Measurements from ENCODE around the gene SH2B3. TPM values are rescaled to one million over a fixed set of nuclear protein-coding genes. Genes with fewer than 3 reads are reported as not detected.

Gene SH2B3
- total and polyA plus RNA-seq, 2 of the 13 experiments (the other 11 are each of a cell fraction or from before 2014, with no cell fraction given): 6.8 to 6.9 TPM

DNA sequence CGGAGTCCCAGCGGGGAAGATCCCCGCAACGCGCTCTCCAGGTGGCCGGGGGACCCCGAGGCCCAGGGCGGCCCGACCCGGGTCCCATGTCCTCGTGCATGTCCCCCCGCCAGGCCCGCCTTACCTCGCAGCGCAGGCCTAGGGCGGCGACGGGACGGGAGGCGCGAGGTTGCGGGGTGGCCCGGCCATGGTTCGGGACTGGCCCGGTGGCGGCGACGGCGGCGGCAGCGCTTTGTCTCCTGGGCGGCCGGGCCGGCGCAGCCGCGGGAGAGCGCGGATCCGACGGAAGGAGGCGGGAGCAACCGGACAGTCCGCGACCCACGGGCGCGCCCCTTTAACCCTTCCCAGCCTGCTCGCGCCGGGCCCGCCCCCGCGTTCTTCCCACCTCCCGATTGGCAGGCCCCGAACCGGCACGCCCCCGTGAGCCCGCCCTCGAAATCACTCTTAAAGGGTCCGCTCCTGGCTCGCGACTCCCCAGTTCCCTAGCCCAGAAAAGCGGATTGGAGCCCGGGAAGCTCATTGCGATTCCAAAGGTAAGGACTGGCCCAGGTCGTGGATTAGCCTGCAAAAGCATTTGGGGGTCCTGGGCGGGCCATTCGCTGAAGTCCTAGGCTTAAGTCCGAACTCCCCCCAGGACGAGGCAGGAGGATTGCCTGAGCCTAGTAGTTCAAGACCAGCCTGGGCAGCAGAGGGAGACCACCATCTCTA is 36.8 kb upstream of the SH2B3 start, which contains the start of gene PHETA1 (continued):
- TF ChIP-seq, protein P1, sequence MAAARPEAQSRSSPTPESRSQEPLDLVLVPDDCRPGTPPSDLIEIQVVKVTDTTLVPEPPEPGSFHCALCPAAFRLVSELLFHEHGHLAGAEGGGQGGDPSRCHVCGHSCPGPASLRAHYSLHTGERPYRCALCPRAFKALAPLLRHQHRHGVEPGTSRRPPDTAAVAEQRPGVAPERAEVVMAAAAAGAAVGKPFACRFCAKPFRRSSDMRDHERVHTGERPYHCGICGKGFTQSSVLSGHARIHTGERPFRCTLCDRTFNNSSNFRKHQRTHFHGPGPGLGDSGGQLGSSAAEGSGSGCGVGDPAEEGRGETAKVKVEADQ (CRISPR knock-in tag; IDR thresholded peaks at IDR 0.05; ENCODE audit: borderline replicate concordance): 0 out of 2 replicates have a peak, but pooled peaks have one; percentile 55
- TF ChIP-seq, protein P2, sequence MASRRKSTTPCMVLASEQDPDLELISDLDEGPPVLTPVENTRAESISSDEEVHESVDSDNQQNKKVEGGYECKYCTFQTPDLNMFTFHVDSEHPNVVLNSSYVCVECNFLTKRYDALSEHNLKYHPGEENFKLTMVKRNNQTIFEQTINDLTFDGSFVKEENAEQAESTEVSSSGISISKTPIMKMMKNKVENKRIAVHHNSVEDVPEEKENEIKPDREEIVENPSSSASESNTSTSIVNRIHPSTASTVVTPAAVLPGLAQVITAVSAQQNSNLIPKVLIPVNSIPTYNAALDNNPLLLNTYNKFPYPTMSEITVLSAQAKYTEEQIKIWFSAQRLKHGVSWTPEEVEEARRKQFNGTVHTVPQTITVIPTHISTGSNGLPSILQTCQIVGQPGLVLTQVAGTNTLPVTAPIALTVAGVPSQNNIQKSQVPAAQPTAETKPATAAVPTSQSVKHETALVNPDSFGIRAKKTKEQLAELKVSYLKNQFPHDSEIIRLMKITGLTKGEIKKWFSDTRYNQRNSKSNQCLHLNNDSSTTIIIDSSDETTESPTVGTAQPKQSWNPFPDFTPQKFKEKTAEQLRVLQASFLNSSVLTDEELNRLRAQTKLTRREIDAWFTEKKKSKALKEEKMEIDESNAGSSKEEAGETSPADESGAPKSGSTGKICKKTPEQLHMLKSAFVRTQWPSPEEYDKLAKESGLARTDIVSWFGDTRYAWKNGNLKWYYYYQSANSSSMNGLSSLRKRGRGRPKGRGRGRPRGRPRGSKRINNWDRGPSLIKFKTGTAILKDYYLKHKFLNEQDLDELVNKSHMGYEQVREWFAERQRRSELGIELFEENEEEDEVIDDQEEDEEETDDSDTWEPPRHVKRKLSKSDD (CRISPR knock-in tag; IDR thresholded peaks at IDR 0.05; ENCODE audit: low read depth): 0 out of 2 replicates have a peak, but pooled peaks have one; percentile 30
- no peak for TF ChIP-seq ZNF263 (CRISPR knock-in tag; IDR thresholded peaks at IDR 0.05)
- TF ChIP-seq TMF1 (CRISPR knock-in tag; IDR thresholded peaks at IDR 0.05; ENCODE audit: low read depth): no peak
- TF ChIP-seq ZFP37 (CRISPR knock-in tag; IDR thresholded peaks at IDR 0.05; ENCODE audit: borderline replicate concordance): no peak
- TF ChIP-seq, protein P3, sequence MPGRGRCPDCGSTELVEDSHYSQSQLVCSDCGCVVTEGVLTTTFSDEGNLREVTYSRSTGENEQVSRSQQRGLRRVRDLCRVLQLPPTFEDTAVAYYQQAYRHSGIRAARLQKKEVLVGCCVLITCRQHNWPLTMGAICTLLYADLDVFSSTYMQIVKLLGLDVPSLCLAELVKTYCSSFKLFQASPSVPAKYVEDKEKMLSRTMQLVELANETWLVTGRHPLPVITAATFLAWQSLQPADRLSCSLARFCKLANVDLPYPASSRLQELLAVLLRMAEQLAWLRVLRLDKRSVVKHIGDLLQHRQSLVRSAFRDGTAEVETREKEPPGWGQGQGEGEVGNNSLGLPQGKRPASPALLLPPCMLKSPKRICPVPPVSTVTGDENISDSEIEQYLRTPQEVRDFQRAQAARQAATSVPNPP (CRISPR knock-in tag; IDR thresholded peaks at IDR 0.05): no peak
- TF ChIP-seq ZNF775 (CRISPR knock-in tag; IDR thresholded peaks at IDR 0.05; ENCODE audit: borderline replicate concordance): no peak
- TF ChIP-seq, protein P4, sequence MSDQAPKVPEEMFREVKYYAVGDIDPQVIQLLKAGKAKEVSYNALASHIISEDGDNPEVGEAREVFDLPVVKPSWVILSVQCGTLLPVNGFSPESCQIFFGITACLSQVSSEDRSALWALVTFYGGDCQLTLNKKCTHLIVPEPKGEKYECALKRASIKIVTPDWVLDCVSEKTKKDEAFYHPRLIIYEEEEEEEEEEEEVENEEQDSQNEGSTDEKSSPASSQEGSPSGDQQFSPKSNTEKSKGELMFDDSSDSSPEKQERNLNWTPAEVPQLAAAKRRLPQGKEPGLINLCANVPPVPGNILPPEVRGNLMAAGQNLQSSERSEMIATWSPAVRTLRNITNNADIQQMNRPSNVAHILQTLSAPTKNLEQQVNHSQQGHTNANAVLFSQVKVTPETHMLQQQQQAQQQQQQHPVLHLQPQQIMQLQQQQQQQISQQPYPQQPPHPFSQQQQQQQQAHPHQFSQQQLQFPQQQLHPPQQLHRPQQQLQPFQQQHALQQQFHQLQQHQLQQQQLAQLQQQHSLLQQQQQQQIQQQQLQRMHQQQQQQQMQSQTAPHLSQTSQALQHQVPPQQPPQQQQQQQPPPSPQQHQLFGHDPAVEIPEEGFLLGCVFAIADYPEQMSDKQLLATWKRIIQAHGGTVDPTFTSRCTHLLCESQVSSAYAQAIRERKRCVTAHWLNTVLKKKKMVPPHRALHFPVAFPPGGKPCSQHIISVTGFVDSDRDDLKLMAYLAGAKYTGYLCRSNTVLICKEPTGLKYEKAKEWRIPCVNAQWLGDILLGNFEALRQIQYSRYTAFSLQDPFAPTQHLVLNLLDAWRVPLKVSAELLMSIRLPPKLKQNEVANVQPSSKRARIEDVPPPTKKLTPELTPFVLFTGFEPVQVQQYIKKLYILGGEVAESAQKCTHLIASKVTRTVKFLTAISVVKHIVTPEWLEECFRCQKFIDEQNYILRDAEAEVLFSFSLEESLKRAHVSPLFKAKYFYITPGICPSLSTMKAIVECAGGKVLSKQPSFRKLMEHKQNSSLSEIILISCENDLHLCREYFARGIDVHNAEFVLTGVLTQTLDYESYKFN (CRISPR knock-in tag; conservative IDR thresholded peaks at IDR 0.05): peak; percentile 56
- TF ChIP-seq, protein P5, sequence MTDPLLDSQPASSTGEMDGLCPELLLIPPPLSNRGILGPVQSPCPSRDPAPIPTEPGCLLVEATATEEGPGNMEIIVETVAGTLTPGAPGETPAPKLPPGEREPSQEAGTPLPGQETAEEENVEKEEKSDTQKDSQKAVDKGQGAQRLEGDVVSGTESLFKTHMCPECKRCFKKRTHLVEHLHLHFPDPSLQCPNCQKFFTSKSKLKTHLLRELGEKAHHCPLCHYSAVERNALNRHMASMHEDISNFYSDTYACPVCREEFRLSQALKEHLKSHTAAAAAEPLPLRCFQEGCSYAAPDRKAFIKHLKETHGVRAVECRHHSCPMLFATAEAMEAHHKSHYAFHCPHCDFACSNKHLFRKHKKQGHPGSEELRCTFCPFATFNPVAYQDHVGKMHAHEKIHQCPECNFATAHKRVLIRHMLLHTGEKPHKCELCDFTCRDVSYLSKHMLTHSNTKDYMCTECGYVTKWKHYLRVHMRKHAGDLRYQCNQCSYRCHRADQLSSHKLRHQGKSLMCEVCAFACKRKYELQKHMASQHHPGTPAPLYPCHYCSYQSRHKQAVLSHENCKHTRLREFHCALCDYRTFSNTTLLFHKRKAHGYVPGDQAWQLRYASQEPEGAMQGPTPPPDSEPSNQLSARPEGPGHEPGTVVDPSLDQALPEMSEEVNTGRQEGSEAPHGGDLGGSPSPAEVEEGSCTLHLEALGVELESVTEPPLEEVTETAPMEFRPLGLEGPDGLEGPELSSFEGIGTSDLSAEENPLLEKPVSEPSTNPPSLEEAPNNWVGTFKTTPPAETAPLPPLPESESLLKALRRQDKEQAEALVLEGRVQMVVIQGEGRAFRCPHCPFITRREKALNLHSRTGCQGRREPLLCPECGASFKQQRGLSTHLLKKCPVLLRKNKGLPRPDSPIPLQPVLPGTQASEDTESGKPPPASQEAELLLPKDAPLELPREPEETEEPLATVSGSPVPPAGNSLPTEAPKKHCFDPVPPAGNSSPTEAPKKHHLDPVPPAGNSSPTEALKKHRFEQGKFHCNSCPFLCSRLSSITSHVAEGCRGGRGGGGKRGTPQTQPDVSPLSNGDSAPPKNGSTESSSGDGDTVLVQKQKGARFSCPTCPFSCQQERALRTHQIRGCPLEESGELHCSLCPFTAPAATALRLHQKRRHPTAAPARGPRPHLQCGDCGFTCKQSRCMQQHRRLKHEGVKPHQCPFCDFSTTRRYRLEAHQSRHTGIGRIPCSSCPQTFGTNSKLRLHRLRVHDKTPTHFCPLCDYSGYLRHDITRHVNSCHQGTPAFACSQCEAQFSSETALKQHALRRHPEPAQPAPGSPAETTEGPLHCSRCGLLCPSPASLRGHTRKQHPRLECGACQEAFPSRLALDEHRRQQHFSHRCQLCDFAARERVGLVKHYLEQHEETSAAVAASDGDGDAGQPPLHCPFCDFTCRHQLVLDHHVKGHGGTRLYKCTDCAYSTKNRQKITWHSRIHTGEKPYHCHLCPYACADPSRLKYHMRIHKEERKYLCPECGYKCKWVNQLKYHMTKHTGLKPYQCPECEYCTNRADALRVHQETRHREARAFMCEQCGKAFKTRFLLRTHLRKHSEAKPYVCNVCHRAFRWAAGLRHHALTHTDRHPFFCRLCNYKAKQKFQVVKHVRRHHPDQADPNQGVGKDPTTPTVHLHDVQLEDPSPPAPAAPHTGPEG (CRISPR knock-in tag; IDR thresholded peaks at IDR 0.05): peak; percentile 83; the same call in 1 of the 2 replicates

All from HepG2 (cell line).